SK-N-SH (cell line): ENCODE data around the gene ZFHX3.

Experiments used
- CHD2 ChIP-seq: fragments of 150-350 bp; IDR thresholded peaks from 2 replicates; pipeline ENCODE4 v1.6.1; 2018; ENCODE audit warnings: low read length; ENCODE audit not compliant: partially characterized antibody
- EP300 ChIP-seq, 2 experiments: IDR thresholded peaks; 2 replicates each; pipeline versions ENCODE4 v1.4.0 to v1.6.1; 2012; ENCODE audit warnings: borderline replicate concordance in 1 of 2, low read depth in 1 of 2, low read length in 1 of 2
- EZH2phosphoT487 ChIP-seq: fragments of 200-600 bp; sonication (generic); IDR thresholded peaks from 2 replicates; pipeline ENCODE4 v1.6.1; 2017; ENCODE audit warnings: low read depth, mixed run types, mild to moderate bottlenecking, antibody characterized with exemption, moderate library complexity, borderline replicate concordance
- FOXM1 ChIP-seq: IDR thresholded peaks from 2 replicates; pipeline ENCODE4 v1.4.0; 2012; ENCODE audit warnings: low read depth, mild to moderate bottlenecking
- GATA2 ChIP-seq: sonication (generic); formaldehyde crosslinking; IDR thresholded peaks from 2 replicates; pipeline ENCODE4 v1.5.0; 2020; ENCODE audit warnings: mild to moderate bottlenecking, missing genetic modification reagents
- JUND ChIP-seq: IDR thresholded peaks from 2 replicates; pipeline ENCODE4 v1.4.0; 2012
- POLR2AphosphoS5 ChIP-seq: IDR thresholded peaks from 2 replicates; pipeline ENCODE4 v1.6.1; 2012; ENCODE audit warnings: low read depth, low read length
- RAD21 ChIP-seq: IDR thresholded peaks from 2 replicates; pipeline ENCODE4 v1.6.1; 2012; ENCODE audit warnings: mild to moderate bottlenecking, low read length
- TAF1 ChIP-seq: IDR thresholded peaks from 2 replicates; pipeline ENCODE4 v1.6.1; 2012; ENCODE audit warnings: low read depth, mild to moderate bottlenecking, low read length, moderate library complexity, borderline replicate concordance
- TCF12 ChIP-seq: IDR thresholded peaks from 2 replicates; pipeline ENCODE4 v1.4.0; 2012
- TF ChIP-seq, protein P1 (sequence below): fragments of 200-600 bp; sonication (generic); IDR thresholded peaks from 2 replicates; pipeline ENCODE4 v1.6.1; 2017; ENCODE audit warnings: antibody characterized with exemption, mild to moderate bottlenecking, moderate library complexity
- TF ChIP-seq, protein P2 (sequence below): IDR thresholded peaks from 2 replicates; pipeline ENCODE4 v1.4.0; 2012; ENCODE audit warnings: low read depth, borderline replicate concordance

DNA sequence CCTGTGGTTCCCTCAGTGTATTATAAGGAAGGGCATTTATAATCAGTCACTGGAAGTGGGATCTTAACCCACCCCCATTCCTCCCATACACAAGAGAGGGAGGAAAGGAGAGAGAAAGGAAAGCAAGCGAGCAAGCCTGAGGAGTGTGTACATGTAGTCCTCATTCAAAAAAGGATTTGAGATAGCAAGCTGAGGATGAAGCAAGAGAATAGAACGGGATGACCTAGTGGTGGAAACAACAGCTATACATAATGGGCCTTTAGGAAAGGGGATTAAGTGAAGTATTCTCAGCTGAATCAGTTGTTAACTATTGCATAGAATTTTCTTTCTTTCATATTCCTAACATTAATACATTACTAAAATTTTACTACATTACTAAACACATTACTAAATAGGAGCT, 281.4 kb downstream of the ZFHX3 start:
- no peak for TF ChIP-seq TAF1
- no peak for TF ChIP-seq CHD2
- no peak for TF ChIP-seq JUND
- TF ChIP-seq GATA2 (CRISPR knock-in tag): no peak
- TF ChIP-seq, protein P1, sequence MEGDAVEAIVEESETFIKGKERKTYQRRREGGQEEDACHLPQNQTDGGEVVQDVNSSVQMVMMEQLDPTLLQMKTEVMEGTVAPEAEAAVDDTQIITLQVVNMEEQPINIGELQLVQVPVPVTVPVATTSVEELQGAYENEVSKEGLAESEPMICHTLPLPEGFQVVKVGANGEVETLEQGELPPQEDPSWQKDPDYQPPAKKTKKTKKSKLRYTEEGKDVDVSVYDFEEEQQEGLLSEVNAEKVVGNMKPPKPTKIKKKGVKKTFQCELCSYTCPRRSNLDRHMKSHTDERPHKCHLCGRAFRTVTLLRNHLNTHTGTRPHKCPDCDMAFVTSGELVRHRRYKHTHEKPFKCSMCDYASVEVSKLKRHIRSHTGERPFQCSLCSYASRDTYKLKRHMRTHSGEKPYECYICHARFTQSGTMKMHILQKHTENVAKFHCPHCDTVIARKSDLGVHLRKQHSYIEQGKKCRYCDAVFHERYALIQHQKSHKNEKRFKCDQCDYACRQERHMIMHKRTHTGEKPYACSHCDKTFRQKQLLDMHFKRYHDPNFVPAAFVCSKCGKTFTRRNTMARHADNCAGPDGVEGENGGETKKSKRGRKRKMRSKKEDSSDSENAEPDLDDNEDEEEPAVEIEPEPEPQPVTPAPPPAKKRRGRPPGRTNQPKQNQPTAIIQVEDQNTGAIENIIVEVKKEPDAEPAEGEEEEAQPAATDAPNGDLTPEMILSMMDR: no peak
- TF ChIP-seq TCF12: no peak
- TF ChIP-seq, protein P2, sequence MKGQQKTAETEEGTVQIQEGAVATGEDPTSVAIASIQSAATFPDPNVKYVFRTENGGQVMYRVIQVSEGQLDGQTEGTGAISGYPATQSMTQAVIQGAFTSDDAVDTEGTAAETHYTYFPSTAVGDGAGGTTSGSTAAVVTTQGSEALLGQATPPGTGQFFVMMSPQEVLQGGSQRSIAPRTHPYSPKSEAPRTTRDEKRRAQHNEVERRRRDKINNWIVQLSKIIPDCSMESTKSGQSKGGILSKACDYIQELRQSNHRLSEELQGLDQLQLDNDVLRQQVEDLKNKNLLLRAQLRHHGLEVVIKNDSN: no peak
- no peak for TF ChIP-seq POLR2AphosphoS5
- TF ChIP-seq FOXM1: no peak
- no peak for TF ChIP-seq EP300 (IDR thresholded peaks at IDR 0.05; ENCODE audit: borderline replicate concordance in 1 of 2, low read depth in 1 of 2, low read length in 1 of 2)
- TF ChIP-seq EZH2phosphoT487: no peak
- no peak for TF ChIP-seq RAD21
